Dedifferentiated amniotic fluid mesenchymal stem cell (primary cell): Measurements from ENCODE around the gene AQP4.

ENCODE experiments used
- DNase-seq: peaks from one replicate; pipeline ENCODE4 v3.0.0-alpha.2; 2016; ENCODE audit errors: extremely low spot score

AQP4 gene, protein sequence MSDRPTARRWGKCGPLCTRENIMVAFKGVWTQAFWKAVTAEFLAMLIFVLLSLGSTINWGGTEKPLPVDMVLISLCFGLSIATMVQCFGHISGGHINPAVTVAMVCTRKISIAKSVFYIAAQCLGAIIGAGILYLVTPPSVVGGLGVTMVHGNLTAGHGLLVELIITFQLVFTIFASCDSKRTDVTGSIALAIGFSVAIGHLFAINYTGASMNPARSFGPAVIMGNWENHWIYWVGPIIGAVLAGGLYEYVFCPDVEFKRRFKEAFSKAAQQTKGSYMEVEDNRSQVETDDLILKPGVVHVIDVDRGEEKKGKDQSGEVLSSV

DNA sequence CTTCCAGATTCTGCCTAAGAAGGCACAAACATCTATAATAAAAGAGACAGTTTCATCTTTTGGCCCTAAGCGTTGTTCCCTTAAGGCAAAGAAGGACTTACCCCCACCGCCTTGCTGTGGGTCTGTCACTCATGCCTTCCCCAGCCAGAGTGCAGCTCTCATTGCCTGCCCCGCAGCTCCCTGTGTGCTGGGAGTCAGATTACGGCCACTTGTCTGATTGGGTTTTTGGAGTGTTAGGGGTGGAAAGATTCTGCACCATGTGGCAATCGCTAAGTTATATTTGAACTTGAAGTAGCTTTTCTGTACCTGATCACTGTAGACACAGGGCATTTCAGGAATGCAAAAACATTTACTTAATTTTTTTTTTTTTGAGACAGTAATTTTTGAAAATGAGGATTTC lies at the start of gene AQP4:
Gene AQP4, minus strand, starts transcription at position 151 of the 400 bp plus-strand sequence. Its CDS starts 18 bp downstream, at position 133.
- DNase-seq = no peak

DNA sequence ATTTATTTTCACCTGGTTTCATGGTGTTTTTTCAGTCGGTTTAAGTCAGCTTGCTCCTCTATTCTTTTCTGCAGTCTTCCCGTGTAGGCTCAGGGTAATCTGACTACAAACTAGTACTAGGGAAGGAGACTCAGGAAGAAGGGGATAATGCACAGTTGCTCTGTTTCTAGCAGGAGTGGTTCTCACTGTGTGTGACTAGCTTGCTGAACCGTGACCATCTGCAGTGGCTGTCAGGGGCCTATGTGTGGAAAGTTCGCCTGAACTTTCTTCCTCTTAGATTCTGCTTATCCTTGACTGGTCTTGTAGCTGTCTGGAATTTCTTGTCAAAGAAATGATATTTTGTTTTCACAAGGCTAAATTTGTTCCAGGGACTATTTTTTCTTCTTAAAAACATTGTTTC lies 46.3 kb upstream of the AQP4 start:
- DNase-seq = no peak

DNA sequence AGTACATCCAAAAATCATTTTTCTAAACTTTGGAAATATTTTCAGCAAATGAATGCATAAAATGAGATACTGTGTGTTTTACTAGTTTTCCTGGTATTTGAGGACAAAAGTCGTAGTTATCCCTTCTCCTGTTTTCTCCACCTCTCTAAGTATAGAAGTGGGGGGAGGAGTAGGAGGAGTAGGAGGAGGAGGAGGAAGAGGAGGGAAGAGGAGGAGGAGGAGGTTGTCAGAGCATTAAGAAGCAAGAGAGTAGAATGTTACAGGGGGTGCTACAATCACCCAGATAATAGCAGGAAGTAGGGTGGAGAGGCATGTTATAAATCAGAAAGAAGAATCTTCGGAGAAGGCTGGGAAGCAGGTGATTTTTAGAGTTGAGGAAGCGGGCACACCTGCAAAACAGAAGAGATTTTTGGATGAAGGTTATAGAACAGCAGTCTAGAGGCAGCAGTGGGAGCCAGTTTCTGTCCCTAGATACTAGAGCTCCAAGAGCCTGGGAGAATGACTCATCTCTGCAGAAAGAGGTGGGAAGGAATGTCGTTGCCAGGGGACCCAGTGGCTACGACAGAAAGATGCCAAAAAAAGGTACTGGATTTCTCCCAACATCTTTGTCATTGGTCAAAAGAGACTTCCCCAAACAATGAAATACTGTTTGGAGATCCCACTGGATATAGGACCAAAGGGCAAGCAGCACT lies 44.2 kb upstream of the AQP4 start:
- DNase-seq = no peak

DNA sequence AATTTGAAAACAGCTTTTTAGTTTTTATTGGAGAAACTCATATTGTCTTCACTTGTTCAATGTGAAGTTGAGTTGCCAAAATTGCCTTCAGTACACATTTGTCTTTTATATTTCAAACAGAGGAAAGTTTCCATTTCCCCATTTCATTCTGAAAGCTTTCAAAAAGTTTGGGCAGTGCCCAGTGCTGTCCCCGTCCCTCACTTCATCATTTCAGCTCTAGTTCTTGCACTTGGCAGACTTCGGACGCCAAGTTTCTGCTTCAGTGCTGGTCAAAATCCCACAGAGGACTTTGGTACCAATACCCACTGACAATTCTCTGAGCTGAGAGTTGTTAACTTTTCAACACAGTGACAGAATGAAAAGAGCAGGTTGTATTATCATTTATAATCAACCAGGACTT lies 43.4 kb upstream of the AQP4 start:
- DNase-seq = no peak

DNA sequence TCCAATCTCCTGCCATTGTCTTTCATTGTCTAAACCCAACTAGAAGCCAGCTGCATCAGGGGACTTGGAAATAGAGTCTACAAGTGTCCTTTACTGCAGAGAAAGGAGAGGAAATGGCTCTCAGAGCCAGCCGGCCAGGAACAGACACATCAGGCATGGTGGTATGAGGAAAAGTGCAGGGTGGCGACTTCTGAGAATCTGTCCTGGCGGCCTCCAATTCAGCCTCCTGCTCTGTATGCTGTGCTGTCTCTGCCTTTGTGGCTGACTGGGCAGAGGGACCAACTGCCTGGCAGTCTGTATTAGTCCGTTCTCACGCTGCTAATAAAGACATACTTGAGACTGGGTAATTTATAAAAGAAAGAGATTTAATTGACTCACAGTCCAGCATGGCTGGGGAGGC lies 36.8 kb upstream of the AQP4 start:
- no peak for DNase-seq

DNA sequence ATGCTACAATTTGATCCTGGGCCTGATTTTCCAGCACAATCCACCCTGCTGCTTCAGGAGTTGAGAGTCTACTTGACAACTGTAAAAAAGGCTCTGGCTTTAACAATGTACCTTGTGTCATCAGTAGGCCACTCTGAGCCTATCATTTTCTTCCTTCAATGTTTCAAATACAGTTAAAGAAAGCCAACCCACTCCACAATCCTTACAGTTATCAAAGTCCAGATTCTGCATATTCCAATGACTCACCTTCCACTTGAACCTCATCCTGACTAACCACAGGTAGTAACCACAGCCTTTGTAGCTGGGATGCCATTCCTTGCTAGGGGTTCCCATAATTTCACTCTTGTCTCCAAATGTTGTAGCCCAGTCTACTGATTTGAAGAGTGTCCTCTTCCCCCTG lies 35.5 kb upstream of the AQP4 start:
- no peak for DNase-seq

DNA sequence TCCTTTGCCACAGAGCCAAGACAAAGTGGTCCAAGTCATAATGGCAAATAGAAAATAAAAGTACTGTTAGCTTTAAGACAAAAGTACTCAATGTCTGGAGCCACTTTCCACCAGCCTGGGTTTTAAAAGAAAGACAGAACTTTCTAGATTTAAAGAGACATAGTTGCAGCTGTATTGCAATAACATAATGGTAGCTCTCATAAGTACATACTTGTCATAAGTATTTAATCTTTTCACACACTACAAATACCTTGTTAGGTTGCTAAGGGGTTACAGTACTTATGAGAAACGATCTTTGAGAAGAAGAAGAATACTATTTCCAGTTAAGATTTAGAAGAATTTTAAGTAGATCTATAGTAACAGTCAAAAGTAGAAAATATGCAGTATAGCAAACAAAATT lies 28.9 kb upstream of the AQP4 start:
- DNase-seq = no peak

DNA sequence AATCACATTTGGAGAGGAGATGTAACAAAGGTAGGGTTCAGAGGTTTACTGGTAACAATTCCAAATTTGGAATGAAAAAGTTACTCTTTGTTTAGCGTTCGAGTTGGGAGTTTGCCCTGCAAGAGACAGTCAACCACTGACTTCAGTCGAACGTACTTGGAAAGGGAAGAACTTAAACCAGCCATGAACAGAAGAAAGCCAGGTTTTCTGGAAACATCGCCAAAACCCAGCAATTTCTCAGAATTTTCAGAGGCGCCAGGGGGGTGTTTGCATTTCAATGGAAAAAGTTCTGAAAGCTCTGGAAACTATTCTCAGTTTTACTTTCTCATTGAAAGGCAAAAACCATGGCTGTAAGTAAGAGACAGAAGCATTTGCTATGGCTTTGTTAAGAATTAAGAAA lies 28.5 kb upstream of the AQP4 start:
- no peak for DNase-seq

DNA sequence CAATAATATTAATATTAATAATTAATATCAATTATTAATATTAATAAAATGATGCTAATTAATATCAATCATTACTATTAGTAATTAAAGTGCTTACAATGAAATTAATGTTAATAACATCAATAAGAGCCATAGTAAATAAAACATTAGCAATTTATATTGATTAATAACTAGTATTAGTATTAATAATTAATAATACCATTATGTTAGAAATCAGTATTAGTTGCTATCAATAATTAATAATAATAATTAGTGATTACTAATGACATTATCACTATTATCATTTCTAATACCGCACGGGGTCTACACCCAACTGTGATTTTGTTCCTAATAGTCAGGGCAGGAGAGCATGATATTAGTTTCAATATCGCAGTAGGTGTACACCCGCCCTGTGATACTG lies 22.8 kb upstream of the AQP4 start:
- DNase-seq = no peak

DNA sequence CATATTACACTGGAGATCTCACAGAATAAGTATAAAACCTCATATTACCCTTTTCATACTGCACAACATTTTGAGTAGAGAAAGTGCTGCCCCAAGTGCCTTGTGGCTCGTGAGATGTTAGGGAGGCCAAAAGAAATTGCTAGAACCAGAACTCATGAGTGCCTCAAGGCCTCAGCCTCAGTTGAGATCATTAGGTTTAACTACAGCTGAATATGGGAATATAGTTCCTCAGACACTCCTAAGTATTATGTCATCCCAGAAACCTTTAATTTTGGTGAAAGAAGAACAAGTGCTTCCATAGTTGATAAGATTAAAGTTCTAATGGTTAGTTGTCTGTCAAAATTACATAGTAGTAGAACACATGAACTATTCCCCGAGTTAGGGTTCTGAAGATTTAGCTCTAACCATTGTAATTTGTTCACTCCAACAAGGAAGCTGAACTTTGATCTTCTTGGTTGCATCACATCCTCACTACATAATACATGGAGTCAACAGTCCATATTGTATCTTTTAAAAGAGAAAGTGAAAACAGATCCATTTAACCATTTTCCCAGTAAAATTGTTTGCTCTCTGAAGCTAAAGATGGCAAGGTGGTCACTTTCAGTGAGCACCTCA lies 9.6 kb upstream of the AQP4 start:
- no peak for DNase-seq

DNA sequence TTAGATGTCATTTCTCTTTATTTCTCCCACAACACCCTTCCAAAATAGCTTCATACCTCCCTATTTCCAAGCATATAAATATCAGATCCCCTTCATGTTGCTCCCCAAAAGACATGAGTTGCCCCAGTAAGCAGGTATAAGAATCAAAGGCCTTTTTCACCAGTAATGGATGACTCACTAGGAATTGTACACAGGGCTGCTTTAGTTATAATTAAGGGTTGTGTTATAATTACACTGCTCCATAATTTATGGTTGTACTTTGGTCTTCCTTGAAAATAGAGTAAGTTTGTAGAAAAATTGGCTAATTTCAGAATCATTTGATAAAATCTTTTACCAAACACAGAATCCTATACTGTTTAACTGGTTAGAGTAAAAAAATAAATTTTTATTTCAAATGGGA lies 8.8 kb upstream of the AQP4 start:
- no peak for DNase-seq

DNA sequence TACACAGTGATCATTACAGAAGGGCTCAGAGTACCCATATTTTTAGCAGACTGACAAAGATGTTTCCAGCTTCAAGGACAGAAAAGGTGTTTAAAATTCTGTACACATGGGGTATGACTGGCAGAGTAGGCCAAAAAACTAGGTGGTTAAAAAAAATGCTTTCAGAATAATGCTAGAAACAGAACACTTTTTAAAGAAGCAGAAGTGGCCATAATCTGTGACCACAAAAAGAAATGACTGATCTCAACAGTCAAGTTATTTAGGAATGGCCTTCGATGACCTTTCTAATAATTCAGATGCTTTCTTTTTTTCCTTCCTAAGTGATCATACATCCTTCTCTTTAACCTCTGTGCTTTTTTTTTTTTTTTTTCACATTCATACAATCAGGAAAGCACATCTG lies 4.1 kb upstream of the AQP4 start:
- no peak for DNase-seq

DNA sequence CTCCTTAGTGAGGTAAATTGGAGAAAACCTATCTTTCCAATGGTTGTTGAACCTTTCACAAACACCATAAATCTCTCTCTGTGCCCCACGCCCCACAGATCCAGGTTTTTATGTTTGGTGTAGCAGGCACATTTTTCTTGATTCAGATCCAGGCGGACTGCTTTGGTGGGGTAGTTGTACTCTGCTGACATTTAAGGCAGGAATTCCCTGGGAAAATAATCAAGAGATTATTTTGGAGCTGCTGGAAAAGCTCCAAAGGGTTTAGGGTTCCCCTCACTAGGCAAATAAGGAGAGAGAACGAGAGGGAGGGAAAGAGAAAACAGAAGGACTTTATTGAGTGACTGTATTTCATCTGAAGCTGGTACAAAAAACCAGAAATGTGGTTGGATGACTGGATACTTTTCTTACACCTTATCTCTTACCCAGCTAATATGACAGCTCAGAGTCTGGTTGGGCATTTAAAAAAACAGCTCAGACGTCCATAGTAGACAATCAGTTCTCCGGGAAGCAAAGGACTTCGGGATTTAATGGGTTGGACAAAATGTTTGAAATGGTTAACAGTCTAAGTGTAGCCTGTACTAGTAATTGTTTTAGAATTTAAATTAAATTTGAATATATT lies 3.6 kb upstream of the AQP4 start:
- no peak for DNase-seq

DNA sequence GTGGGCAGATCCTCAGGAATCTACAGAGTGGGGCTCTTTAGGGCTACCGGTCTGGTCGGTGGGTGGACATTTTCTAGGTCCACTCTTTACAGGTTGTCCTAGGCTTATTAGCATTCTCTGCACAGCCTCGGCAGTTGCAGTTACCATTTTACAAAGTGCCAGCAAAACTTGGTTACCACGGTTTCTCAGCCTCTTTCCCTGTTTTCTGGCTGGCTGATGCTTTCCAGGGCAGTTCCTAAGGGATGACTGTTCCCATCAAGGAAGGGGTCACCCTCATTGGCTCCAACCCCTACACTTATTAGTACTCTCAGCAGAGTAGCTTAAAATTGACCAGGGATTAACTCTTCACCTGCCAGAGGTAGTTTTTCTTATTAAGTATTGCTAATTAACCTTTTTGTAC lies 2.0 kb upstream of the AQP4 start:
- DNase-seq = no peak

DNA sequence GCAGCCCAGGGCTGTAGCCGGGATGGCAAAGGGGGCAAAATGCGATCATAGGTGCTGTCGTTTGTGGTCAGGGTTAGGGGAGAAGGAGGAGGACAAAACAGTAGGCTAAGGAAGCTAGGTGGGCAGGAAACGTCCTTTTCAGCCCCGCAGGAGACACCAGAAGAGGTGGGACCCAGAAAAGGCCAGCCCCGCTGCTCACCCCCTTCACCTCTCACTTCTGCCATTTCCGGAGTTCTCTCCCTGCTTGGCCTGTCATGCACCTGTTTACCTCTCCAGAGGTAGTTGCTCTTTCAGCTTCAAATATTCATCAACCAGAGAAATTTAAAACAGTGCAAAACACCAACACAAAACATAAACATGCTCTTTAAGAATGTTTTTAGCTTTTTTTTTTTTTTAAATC lies 849 bp downstream of the AQP4 start:
- no peak for DNase-seq

DNA sequence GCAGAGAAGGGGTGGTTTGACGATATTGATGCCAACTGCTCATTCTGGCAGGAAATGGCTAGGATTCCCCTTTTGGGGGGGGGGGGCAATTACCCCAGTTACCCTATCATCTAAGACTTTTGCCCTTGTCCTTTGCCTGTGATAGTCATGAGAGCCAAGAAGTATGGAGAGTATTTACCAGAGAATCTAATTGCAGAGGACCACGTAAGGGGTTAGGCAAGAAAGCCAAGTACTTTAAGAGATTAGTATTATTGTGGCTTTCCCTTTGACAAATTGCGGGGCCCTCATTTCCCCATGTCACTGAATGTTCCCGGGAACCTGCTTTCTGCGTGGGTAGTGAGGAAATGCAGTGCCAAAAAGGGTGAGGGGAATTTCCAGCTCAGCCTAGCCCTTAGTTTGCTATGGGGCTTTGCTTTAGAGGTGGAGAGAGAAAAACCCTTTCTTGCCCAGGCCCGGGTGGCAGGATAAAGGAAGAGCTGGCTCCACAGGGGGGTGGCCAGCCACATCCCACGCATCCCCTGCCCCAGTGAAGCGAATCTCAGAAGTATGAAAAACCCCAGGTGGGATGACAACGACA lies 1.5 kb downstream of the AQP4 start:
- no peak for DNase-seq

DNA sequence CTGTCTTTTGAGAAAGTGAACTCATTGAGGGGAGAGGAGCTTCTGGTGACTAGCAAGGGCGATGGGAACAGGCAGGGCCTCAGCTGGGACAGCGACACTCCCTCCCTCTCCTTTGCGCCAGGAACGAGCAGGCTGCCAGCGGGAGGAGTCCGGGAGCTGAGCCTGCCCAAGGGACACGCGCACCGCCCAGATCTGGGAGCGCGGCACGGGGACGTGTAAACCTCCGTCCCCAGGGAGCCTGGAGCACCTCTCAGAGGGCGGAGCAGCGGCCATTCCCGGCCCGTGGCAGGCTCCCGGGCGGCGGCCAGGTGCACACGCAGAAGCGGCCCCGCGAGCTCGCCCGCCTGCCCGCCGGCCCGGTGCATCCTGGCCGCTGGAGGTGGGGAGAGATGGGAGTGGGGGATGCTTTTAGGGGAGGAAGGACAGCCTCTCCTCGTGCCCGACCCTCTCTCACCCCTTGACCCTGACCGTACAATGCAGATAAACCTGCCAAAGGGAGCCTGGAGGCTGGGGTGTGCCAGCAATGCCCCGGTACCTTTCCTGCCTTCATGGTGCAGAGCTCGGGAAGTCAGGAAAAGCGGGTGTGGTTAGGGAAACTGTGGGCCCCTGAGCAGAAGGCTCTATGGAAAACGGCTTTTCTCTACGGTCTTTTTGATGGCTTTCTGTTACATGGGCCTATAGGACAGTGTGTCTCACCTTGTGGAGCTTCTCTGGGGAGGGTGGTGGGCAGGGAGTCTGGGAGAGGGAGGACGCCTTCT lies 2.2 kb downstream of the AQP4 start:
- no peak for DNase-seq

DNA sequence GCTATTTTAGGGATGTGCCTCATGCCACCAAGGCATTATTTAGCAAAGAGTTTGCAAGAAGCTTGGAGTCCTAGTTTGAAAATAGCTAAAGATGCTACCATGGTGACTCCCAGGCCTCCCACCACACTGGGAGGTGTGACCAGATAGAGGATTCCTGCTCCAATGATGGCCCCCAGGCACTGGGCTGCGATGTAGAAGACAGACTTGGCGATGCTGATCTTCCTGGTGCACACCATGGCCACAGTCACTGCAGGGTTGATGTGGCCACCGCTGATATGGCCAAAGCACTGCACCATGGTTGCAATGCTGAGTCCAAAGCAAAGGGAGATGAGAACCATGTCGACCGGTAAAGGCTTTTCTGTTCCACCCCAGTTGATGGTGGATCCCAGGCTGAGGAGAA lies 3.4 kb downstream of the AQP4 start:
- no peak for DNase-seq

DNA sequence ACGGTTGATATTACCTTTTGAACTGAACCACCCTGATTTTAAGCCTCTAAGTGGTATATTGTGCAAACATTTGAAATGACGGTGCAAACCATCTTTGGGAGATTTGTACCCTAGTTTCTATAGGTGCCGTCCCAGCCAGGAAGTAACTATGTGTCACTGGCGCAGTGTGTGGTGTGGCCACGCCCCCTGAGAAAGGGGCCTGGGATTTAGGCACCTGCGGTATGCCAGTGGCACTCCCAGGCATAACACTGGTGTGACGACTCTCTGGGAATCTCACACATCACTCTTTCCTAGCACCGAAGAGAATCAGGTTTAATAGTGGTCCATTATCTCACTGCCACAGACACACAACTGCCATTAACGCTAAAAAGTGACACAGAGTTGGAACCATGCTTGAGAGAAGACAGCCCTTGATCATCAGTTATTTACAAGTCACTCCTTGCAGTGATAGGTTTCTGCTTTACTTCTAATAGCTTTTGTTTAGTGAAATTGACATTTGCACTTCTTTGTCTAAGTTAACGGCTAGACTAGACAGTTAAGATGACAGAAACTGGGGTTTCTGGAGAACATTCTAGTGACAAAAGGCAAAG lies 11.1 kb downstream of the AQP4 start:
- no peak for DNase-seq

DNA sequence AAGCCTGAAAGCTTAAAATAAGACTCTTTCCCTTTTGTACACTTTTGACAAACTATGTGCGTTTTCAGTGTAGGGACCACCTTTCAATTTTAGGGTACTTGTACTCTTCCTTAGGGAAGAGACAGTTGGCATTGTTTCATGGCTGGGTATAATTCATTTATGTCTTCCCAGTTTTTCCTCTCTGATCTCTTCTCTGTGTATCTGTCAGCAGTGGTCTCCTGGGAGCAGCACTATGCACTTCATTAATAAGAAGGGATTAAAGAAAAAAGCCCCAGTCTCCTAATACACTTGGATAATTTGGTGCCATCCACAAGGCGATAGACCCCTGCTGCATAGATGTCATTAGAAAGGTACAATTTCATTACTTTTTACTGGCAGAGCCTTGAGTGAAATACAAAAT lies 12.1 kb downstream of the AQP4 start:
- no peak for DNase-seq

DNA sequence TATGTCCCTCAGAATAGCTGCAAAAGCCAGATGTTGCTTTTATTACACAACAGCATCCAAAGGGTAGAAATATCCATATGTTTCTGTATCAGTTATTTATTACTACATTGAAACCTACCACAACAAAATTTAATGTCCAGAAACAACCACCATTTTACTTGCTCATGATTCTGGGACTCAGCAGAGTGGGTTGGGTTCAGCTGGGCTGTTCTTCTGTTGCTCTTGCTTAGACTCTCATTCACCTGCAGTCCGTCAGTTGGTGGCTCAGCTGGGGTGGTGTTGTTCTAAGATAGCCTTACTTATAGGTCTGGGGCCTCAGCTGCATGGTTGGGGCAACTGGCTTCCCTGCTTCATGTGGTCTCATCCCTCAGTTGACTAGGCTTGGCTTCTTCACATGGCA lies 21.7 kb downstream of the AQP4 start:
- no peak for DNase-seq
